Mesenchymal stem cell (in vitro differentiated cells and primary cell): ENCODE data around the gene C2orf78. TPM values are rescaled to one million over a fixed set of nuclear protein-coding genes. Genes with fewer than 3 reads are reported as not detected.
"Not testable (repeated sequence)": the region's sequence is repeated elsewhere in the genome, so short reads cannot be mapped to it uniquely, and the experiment has no call there.

Source experiments
- DNase-seq: peaks from one replicate; pipeline ENCODE4 v3.0.0-alpha.2; 2013
- H2AFZ ChIP-seq: one replicate; pipeline ENCODE4 v1.6.1; 2013; ENCODE audit warnings: low read depth, mild to moderate bottlenecking, control low read depth, inconsistent platforms, low read length, moderate library complexity
- H2AK5ac ChIP-seq: 2 replicates; pipeline ENCODE4 v1.6.1; 2013; ENCODE audit warnings: low read length, moderate library complexity, mild to moderate bottlenecking, inconsistent platforms; ENCODE audit not compliant: severe bottlenecking
- H2BK120ac ChIP-seq: one replicate; pipeline ENCODE4 v1.6.1; 2013; ENCODE audit warnings: low read depth, mild to moderate bottlenecking, inconsistent platforms, low read length, moderate library complexity
- H2BK12ac ChIP-seq, 2 experiments: one replicate each; pipeline ENCODE4 v1.6.1; 2013; ENCODE audit warnings: inconsistent platforms in 2 of 2, low read length in 2 of 2, mild to moderate bottlenecking in 2 of 2, moderate library complexity in 2 of 2, control low read depth in 1 of 2
- H2BK15ac ChIP-seq: one replicate; pipeline ENCODE4 v1.6.1; 2013; ENCODE audit warnings: mild to moderate bottlenecking, low read depth, inconsistent platforms; ENCODE audit not compliant: poor library complexity, severe bottlenecking
- H2BK5ac ChIP-seq: 2 replicates; pipeline ENCODE4 v1.6.1; 2013; ENCODE audit warnings: low read depth, mild to moderate bottlenecking, low read length, control low read depth, inconsistent platforms; ENCODE audit not compliant: poor library complexity, severe bottlenecking
- H3K14ac ChIP-seq, 2 experiments: one replicate each; pipeline ENCODE4 v1.6.1; 2013; ENCODE audit warnings: inconsistent platforms in 2 of 2, low read length in 2 of 2, control low read depth in 1 of 2, mild to moderate bottlenecking in 1 of 2, moderate library complexity in 1 of 2
- H3K18ac ChIP-seq, 2 experiments: one replicate each; pipeline ENCODE4 v1.6.1; 2013; ENCODE audit warnings: inconsistent platforms in 2 of 2, low read length in 2 of 2, control low read depth in 1 of 2, low read depth in 1 of 2, mild to moderate bottlenecking in 1 of 2
- H3K23ac ChIP-seq, 2 experiments: one replicate each; pipeline ENCODE4 v1.6.1; 2013; ENCODE audit warnings: inconsistent platforms in 2 of 2, low read length in 2 of 2, mild to moderate bottlenecking in 2 of 2, moderate library complexity in 2 of 2, control low read depth in 1 of 2
- H3K27ac ChIP-seq: 2 replicates; pipeline ENCODE4 v1.5.1; 2013; ENCODE audit warnings: mild to moderate bottlenecking, moderate library complexity, low read length, control low read depth, inconsistent platforms; ENCODE audit not compliant: poor library complexity, severe bottlenecking
- H3K27me3 ChIP-seq, 2 experiments: 2 replicates each; pipeline versions ENCODE4 v1.6.1 to v1.7.0; 2013; ENCODE audit warnings: low read length in 2 of 2, mild to moderate bottlenecking in 2 of 2, moderate library complexity in 2 of 2, control low read depth in 1 of 2, inconsistent platforms in 1 of 2; ENCODE audit not compliant: control insufficient read depth in 1 of 2, insufficient read depth in 1 of 2
- H3K36me3 ChIP-seq, 2 experiments: 2 replicates each; pipeline versions ENCODE4 v1.6.1 to v1.7.0; 2013; ENCODE audit warnings: low read length in 2 of 2, control low read depth in 1 of 2, inconsistent platforms in 1 of 2, low read depth in 1 of 2, mild to moderate bottlenecking in 1 of 2; ENCODE audit not compliant: insufficient read depth in 2 of 2, control insufficient read depth in 1 of 2
- H3K4ac ChIP-seq, 2 experiments: one replicate each; pipeline ENCODE4 v1.6.1; 2013; ENCODE audit warnings: inconsistent platforms in 2 of 2, low read length in 2 of 2, mild to moderate bottlenecking in 2 of 2, moderate library complexity in 2 of 2, control low read depth in 1 of 2, low read depth in 1 of 2
- H3K4me1 ChIP-seq: 2 replicates; pipeline ENCODE4 v1.6.1; 2013; ENCODE audit warnings: low read depth, low read length, control low read depth; ENCODE audit not compliant: control insufficient read depth, insufficient read depth
- H3K4me2 ChIP-seq: 2 replicates; pipeline ENCODE4 v1.6.1; 2013; ENCODE audit warnings: low read length, mild to moderate bottlenecking, inconsistent platforms; ENCODE audit not compliant: poor library complexity, severe bottlenecking
- H3K4me3 ChIP-seq, 2 experiments: 2 replicates each; pipeline versions ENCODE4 v1.5.1 to v1.7.0; 2013; ENCODE audit warnings: low read length in 2 of 2, mild to moderate bottlenecking in 2 of 2, control low read depth in 1 of 2, low read depth in 1 of 2; ENCODE audit not compliant: insufficient read depth in 1 of 2
- H3K79me1 ChIP-seq: replicated peaks from 2 replicates; pipeline ENCODE4 v1.6.1; 2013; ENCODE audit warnings: mild to moderate bottlenecking, control low read depth, low read length, inconsistent platforms; ENCODE audit not compliant: poor library complexity, severe bottlenecking
- H3K9ac ChIP-seq: 2 replicates; pipeline ENCODE4 v1.7.0; 2013; ENCODE audit warnings: mild to moderate bottlenecking, low read length, moderate library complexity
- H3K9me3 ChIP-seq: 2 replicates; pipeline ENCODE4 v1.7.0; 2013; ENCODE audit warnings: mild to moderate bottlenecking, low read length; ENCODE audit not compliant: control insufficient read depth
- H4K8ac ChIP-seq: one replicate; pipeline ENCODE4 v1.6.1; 2013; ENCODE audit warnings: inconsistent platforms, mild to moderate bottlenecking, low read length, moderate library complexity
- H4K91ac ChIP-seq: one replicate; pipeline ENCODE4 v1.6.1; 2013; ENCODE audit warnings: mild to moderate bottlenecking, low read length, inconsistent platforms
- WGBS: methylation state at CpG from one replicate; pipeline ENCODE4 v1.1.7; 2013; ENCODE audit warnings: mixed read lengths; 5-methylcytosine and 5-hydroxymethylcytosine counted together
- polyA plus RNA-seq, 2 experiments: library from polyadenylated mRNA; stranded (reverse); fragments of 200-250 nt; gene quantifications; one replicate each; pipeline ENCODE4 v1.2.3, GENCODE V29; 2013

The C2orf78 gene
- polyA plus RNA-seq (2013, experiment 1 of 2), result not detected
- not detected for polyA plus RNA-seq (2013, experiment 2 of 2)

DNA sequence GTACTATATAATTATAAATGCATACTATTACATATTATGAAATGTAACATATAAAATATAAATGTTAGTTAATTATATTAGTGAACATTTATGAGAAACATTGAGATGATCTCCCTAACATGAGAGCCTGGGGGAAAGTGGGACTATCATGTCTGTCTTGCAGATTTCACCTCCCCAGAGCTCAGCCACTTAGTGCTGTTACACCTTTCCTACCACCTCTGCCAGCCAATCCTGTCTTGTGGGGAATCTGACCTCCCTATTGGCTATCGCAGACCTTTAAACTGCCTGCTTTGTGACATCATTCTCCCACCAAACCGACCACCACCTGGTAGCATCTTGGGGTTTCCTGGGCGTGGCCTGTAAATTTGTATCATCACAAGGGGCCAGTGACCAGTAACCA, at the start of gene C2orf78:
C2orf78 (plus strand) TSS at position 301 of the 400 bp plus-strand sequence. CDS start 127 bp downstream, outside the sequence.
- H2AK5ac ChIP-seq, H3K4me1 ChIP-seq, H3K79me1 ChIP-seq, H3K9ac ChIP-seq, H3K36me3 ChIP-seq, H2BK12ac ChIP-seq, H3K14ac ChIP-seq, H3K4me3 ChIP-seq, H3K27ac ChIP-seq, H3K4ac ChIP-seq, H2BK15ac ChIP-seq, H3K9me3 ChIP-seq, DNase-seq, H3K27me3 ChIP-seq, H3K23ac ChIP-seq, H3K4me2 ChIP-seq, H2BK5ac ChIP-seq, H2AFZ ChIP-seq: not testable (repeated sequence)
- H4K8ac ChIP-seq, result peak within 1 kb of the TSS; percentile 60
- peak within 1 kb of the TSS; percentile 73 for H2BK120ac ChIP-seq
- peak within 1 kb of the TSS in 1 of 2 experiments; percentile 21 for H3K18ac ChIP-seq
- no CpG with 5 or more reads among the region's 3 CpGs for WGBS
- H4K91ac ChIP-seq, result peak within 1 kb of the TSS; percentile 50

- Histone ChIP-seq H3K14ac (no peak overlapping the region), H3K4me3 (peak overlapping the region; percentile 70 to 100), H2AFZ (no peak overlapping the region), H3K4me1 (peaks cover 2% of the 10 kb centered on the region), H3K27me3 (no peaks in the 10 kb centered on the region), H3K9ac (peak overlapping the region; percentile 94), H2BK12ac (no peak overlapping the region), H2BK15ac (no peak overlapping the region), H3K9me3 (no peaks in the 10 kb centered on the region), H3K4ac (no peak overlapping the region), H2BK5ac (no peak overlapping the region), H3K18ac (no peak overlapping the region), H4K91ac (no peak overlapping the region), H3K36me3 (peaks cover 12 to 29% of the 10 kb centered on the region in 2 experiments), H2AK5ac (no peak overlapping the region), H4K8ac (peak overlapping the region; percentile 8), H2BK120ac (no peak overlapping the region), H3K27ac (no peak overlapping the region), H3K23ac (no peak overlapping the region), H3K4me2 (peak overlapping the region; percentile 88), H3K79me1 (peaks cover 7% of the 10 kb centered on the region)
- no peak for DNase-seq
- 33% methylated on average over 8 of the region's 8 CpGs for WGBS
Observed at GRCh38 chr2:73736378-73736777, 47.6 kb upstream of the C2orf78 start.

- no peaks in the 10 kb centered on the region for H3K27me3 ChIP-seq
- peak within 1 kb of the TSS; percentile 58 for H3K27ac ChIP-seq
- peaks cover 7% of the 10 kb centered on the region for H3K79me1 ChIP-seq
- no peak within 1 kb of the TSS for H2BK5ac ChIP-seq
- peak within 1 kb of the TSS; percentile 70 to 100 for H3K4me3 ChIP-seq
- peak; percentile 95 for DNase-seq
- no peak within 1 kb of the TSS for H2BK15ac ChIP-seq
- no peak within 1 kb of the TSS for H3K14ac ChIP-seq
- H3K4me1 ChIP-seq, result peaks cover 2% of the 10 kb centered on the region
- no peak within 1 kb of the TSS for H3K18ac ChIP-seq
- H4K8ac ChIP-seq, result peak within 1 kb of the TSS; percentile 93
- H3K4me2 ChIP-seq, result peak within 1 kb of the TSS; percentile 88
- WGBS, result 6% methylated on average over 49 of the region's 49 CpGs
- peak within 1 kb of the TSS; percentile 94 for H3K9ac ChIP-seq
- peak within 1 kb of the TSS; percentile 83 for H2AFZ ChIP-seq
- no peak within 1 kb of the TSS for H3K23ac ChIP-seq
- H2AK5ac ChIP-seq, result no peak within 1 kb of the TSS
- H3K36me3 ChIP-seq, result peaks cover 20 to 29% of the 10 kb centered on the region in 2 experiments
- H3K4ac ChIP-seq, result peak within 1 kb of the TSS in 1 of 2 experiments; percentile 11
- no peaks in the 10 kb centered on the region for H3K9me3 ChIP-seq
- H2BK12ac ChIP-seq, result no peak within 1 kb of the TSS
- H4K91ac ChIP-seq, result no peak within 1 kb of the TSS
- no peak within 1 kb of the TSS for H2BK120ac ChIP-seq
Observed at GRCh38 chr2:73736855-73737779, 46.9 kb upstream of the C2orf78 start, which contains the start of gene TPRKB. TPRKB (minus strand) TSS chr2:73737345; CDS start chr2:73734569, 2,776 bp downstream.

DNA sequence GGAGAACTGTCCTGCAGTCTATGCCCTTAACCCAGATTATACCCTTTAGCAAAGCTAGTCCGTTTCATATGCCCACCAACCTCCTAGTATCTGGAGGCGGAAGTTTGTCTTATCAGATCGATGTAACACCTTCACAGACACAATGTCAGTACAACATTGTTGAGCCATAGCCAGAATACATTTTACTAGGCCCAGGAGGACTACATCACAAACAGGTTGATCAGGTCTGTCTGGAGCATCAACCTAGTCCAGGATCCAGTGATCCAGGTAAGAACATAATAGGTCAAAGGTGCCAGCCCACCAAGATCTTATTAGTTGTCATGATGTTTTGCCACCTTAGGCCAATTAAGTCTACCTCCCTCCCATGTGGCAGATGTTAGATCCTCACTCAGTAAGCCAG, 44.9 kb upstream of the C2orf78 start:
- no peak overlapping the region for H2BK5ac ChIP-seq
- no peak overlapping the region for H2BK15ac ChIP-seq
- DNase-seq, result no peak
- no peaks in the 10 kb centered on the region for H3K9me3 ChIP-seq
- H4K91ac ChIP-seq, result no peak overlapping the region
- H3K14ac ChIP-seq, result no peak overlapping the region
- no peak overlapping the region for H2AFZ ChIP-seq
- WGBS, result 99% methylated on average over 3 of the region's 3 CpGs
- no peak overlapping the region for H3K4me3 ChIP-seq
- H3K4ac ChIP-seq, result no peak overlapping the region
- H2BK12ac ChIP-seq, result no peak overlapping the region
- H3K36me3 ChIP-seq, result peaks cover 15 to 22% of the 10 kb centered on the region in 2 experiments
- no peaks in the 10 kb centered on the region for H3K27me3 ChIP-seq
- no peak overlapping the region for H4K8ac ChIP-seq
- H3K18ac ChIP-seq, result no peak overlapping the region
- H3K79me1 ChIP-seq, result peaks cover 5% of the 10 kb centered on the region
- no peak overlapping the region for H3K27ac ChIP-seq
- no peak overlapping the region for H3K9ac ChIP-seq
- H3K4me2 ChIP-seq, result no peak overlapping the region
- no peak overlapping the region for H2AK5ac ChIP-seq
- H3K23ac ChIP-seq, result no peak overlapping the region
- no peak overlapping the region for H2BK120ac ChIP-seq
- peaks cover 2% of the 10 kb centered on the region for H3K4me1 ChIP-seq
